SHP77 treated with DMSO at 0.1 percent for 48 hours (cell line): ENCODE results near the gene TEDC1.

Experiments used
- DNase-seq: peaks from one replicate; lab custom pipeline; 2025; lab: John Stamatoyannopoulos, UW

TEDC1 gene

DNA sequence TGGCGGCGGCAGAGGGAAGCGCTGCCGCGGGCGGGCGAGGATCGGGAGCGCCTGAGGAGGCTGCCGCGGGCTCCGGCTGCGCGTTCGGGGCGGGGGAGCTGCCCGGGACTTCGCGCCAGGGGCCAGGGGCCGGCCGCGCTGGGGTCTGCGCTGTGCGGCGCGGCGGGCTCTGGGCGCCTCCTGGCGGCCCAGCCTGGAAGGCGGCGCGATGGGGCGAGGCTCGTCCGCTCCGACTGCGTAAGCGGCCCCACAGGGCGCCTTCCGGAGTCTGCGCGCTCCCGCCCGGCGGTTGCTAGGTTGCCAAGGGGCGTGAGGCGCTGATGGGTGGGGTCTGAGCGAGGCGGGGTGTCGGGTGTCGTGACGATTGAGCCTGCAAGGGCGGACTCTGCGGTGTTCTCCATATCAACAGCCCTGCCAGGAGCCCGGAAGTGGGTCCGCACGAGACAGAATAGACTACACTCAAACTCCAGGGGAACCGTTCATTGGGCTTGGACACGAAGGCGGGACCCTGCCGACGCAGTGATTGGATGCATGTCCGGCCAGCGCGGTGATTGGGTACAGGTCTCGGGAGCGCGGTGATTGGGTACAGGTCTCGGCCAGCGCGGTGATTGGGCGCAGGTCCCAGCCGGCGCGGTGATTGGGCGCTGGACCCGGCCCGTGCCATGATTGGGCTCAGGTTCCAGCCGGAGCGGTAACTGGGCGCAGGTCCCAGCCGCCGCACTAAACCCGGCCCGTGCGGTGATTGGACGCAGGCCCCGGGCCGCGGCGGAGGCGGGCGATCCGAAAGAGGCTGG is at the start of gene TEDC1:
Gene TEDC1 (plus strand): TSS at position 675 of the 794 bp plus-strand sequence. CDS start 130 bp downstream, outside the sequence.
- DNase-seq = peak; percentile 98

GRCh38 chr14:105442125-105442524 is 48.9 kb upstream of the TEDC1 start:
- no peak for DNase-seq

- no peak for DNase-seq
Measured at GRCh38 chr14:105442834-105443233, 48.2 kb upstream of the TEDC1 start.

GRCh38 chr14:105444859-105445258 is 46.2 kb upstream of the TEDC1 start:
- no peak for DNase-seq

- DNase-seq = no peak
Measured at GRCh38 chr14:105445290-105445689, 45.8 kb upstream of the TEDC1 start.

DNA sequence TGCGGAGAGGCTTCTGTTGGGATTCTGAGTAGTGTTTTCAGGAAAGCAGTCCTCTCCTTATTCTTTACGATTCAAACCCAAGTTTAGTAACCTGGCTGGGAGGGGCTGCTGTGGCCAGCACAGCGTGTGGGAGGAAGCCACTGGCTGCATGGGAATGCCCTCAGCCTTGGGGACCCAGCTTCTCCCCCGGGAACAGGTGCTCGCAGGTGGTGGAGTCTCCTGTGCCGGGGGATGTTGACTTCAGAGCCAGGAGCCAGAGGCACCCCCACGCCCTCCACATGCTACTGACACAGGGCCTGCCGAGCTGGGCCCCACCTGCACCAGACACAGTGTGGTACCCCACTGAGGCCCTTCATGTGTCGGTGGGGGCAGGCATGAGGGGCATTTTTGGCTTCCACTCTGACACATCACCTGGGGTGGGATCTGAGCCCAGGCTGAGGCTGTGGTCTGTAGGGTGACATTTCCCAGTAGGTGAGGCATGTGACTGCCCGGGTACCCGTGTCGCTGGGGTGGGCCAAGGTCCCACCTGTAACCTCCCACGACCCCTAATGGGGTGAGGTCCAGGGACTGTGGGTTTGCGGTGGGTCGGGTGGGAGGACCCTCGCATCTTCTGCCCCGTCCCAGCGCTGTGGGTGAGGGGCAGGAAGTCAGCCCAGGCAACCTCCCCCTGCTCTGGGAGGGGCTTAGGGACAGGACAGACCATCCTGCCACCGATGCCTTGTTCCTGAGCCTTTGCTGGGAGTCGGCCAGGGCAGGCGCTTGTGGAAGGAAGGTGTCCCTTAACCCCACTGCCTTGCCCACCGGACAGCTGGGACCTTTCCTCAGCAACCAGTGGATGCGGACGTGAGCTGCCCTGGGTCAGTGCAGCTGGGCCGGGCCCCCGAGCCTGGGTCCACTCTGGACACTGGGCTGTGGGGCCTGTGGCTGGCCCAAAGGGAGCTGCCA is 44.9 kb upstream of the TEDC1 start:
- DNase-seq = no peak

GRCh38 chr14:105446971-105447370 is 44.1 kb upstream of the TEDC1 start:
- no peak for DNase-seq

DNA sequence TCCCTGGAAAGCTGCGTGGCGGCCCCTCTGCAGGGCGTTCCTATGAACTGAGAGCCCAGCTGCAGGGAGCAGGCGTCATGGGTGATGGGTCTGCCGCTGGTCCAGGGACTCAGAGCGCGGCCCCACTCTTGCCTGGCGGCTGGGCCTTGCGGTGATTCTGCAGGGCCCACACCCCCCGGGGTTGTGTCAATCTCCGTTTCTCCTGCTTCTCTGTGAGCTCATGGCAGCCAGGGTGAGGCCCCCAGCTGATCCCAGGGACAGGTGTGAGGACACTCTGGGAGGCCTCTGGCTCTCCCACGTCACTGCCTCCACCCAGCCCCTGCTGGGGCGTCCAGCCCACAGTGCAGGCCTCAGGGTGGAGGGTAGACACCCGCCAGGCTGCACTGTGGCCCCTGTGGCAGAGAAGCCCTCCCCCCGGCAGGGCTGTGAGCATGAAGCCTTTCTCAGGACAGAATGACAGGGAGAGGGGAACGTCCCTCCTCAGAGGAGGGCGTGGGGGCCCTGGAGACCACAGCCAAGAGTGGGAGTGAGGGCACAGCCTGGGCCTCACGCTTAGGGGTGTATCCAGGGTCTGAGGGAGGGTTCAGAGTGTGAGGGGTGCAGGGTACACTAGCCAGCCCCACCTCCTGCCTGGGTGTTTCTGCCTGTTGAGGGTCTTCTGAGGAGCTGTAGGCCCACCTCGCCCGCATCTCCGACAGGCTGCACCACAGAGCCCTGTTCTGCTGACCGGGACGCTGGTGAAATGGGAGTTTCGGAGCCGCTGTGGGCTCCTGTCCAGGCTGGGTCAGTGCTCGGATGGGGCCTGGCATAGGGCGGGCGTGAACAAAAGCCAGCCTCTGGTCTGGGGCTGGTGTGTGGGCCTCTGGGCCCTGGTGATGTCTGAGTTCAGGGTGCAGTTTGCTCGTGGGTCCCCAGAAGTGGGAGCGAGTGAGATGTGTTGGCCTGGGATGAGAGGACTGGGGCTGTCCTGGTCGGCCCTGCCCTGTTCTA is 43.1 kb upstream of the TEDC1 start:
- no peak for DNase-seq

DNA sequence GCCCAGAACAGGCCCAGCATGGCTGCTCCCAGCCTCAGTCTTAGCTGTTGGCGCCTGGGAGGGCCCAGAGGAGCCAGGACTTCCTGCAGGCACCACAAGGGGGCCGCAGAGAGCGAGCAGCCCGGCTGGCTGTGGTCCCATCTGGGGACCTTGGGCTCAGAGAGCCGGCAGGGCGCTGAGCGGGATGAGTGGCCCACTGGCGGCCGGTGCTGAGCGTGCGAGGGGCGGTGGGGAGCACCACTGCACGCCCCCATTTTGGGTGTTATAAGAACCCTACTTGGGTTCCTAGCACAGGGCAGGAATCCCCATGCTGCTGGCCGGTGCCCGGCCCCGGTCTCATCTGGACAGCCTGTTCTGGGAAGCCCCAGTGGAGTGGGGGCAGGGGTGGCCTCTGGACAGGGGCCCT is 42.3 kb upstream of the TEDC1 start:
- DNase-seq = no peak

DNA sequence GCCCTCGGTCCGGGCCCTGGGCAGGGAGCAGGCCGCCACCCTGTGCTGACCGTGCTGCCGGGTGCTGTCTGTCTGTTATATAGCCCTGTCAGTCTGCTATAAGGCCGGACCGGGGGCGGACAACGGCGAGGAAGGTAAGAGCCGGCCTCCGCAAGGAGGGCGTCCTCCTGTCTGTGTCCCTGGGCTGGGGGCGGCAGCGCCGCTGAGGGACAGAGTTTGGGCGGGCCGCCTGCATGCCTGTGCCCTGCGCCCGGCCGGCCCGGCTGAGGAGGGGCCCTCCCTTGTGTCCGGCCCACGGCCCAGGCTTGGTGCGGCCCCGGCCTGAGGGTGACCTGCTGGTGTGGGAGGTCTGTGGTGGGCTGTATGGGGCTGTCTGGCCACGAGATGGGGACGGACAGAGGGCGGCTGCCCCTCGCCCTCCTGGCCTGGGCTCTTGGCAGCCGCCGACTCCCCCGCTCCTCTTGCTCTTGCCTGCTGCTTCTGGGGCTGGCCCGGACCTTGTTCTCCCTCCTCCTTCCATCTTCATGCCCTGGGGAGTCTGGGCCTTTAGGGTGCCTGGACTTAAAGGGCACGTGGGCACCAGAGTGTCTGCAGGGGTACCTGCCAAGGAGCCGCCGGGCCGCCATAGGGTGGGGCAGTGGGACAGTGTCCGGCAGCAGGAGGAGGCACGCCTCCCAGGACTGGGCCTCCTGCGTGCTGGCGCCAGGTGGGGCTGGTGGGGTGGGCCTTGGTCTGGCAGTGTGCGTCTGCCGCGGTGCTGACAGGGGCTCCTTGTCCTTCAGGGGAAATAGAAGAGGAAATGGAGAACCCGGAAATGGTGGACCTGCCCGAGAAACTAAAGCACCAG is 41.5 kb upstream of the TEDC1 start:
- DNase-seq = no peak

GRCh38 chr14:105450123-105450505 is 40.9 kb upstream of the TEDC1 start:
- DNase-seq = no peak

GRCh38 chr14:105450864-105451720 is 40.0 kb upstream of the TEDC1 start:
- DNase-seq = no peak

DNA sequence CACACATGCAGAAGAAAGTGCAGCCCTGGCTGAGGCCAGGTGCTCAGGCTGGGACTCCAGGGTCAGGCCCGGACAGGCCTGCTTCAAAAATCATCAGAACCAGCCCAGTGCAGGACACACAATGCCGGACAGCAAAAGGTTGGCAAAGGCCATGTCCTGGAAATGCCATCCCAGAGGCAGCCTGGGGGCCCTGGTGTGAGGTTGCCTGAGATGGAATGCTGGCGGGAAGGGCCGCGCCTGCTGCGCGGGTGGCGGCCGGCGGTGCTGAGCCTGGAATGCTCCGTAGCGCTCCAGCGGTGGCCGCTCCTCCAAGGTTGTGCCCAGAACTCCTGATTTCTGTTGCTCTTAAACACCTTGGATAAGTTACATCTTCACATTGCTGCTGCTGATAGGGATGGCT is 38.1 kb upstream of the TEDC1 start:
- no peak for DNase-seq

- no peak for DNase-seq
Measured at GRCh38 chr14:105453847-105454246, 37.2 kb upstream of the TEDC1 start.

DNA sequence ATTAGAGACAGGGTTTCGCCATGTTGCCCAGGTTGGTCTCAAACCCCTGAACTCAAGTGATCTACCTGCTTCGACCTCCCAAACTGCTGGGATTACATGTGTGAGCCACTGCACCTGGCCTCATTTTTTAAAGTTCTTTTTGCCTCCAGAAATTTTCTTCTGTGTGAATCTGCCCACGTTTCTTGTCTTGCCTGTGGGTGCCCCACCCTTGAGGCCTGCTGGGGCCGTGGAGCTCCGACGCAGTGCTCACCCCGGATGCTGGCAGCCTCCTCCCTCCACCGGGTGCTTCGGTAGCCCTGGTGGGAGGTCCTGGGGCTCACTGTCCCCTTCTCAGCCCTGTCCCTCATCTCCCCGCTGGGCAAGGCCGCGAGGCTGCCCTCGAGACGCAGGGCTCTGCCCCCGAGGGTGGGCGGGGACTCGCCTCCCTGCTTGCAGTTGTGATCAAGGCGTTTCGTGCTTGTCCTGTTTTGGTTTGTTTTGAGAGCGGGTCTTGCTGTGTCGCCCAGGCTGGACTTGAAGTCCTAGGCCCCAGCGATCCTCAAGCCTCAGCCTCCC is 35.9 kb upstream of the TEDC1 start:
- DNase-seq = no peak

GRCh38 chr14:105455766-105456660 is 35.0 kb upstream of the TEDC1 start:
- DNase-seq = no peak

GRCh38 chr14:105456736-105457617 is 34.1 kb upstream of the TEDC1 start:
- no peak for DNase-seq
